PC-3 (cell line): ENCODE results near the gene IFI27L2. TPM values are rescaled to one million over a fixed set of nuclear protein-coding genes. Genes with fewer than 3 reads are reported as not detected.
A peak's percentile ranks its signal among the peaks of the same experiment; 100 is the strongest.

Source experiments
- ATAC-seq: fragments of 200-7000 bp; cut with Tn5 transposase; 2 replicates; pipeline ENCODE4 v1.9.1; 2020; ENCODE audit warnings: mild to moderate bottlenecking, moderate library complexity
- BruUV-seq: library from RNA; stranded (reverse); fragments of 400-500 nt; replicated peaks from 2 replicates; lab custom pipeline; 2021; lab: Mats Ljungman, UMichigan
- CTCF ChIA-PET: fragments of 300-600 bp; sonication (Branson Sonifier 250); formaldehyde crosslinking; loops from one replicate; lab custom pipeline; 2022; ENCODE audit warnings: antibody characterized with exemption; lab: Charles Lee
- POLR2A ChIA-PET: fragments of 300-600 bp; sonication (Branson Sonifier 250); formaldehyde crosslinking; loops from one replicate; lab custom pipeline; 2022; ENCODE audit warnings: antibody characterized with exemption; ENCODE audit not compliant: unreplicated experiment; lab: Charles Lee
- DNase-seq: peaks from one replicate; pipeline ENCODE4 v3.0.0-alpha.2; 2015
- H2AFZ ChIP-seq: fragments of 300-600 bp; sonication (generic); 2 replicates; pipeline ENCODE4 v1.6.0; 2016; ENCODE audit warnings: antibody characterized with exemption, low read length
- H3F3A ChIP-seq: fragments of 300-600 bp; sonication (generic); one replicate; pipeline ENCODE4 v1.6.0; 2017; ENCODE audit warnings: antibody characterized with exemption, low read length, control low read depth, mild to moderate bottlenecking; ENCODE audit not compliant: unreplicated experiment
- H3K27ac ChIP-seq: fragments of 300-600 bp; sonication (generic); 2 replicates; pipeline ENCODE4 v1.5.1; 2016; ENCODE audit warnings: mild to moderate bottlenecking, low read length
- H3K27me3 ChIP-seq: fragments of 300-600 bp; sonication (generic); 2 replicates; pipeline ENCODE4 v1.6.1; 2016; ENCODE audit warnings: low read length, mixed read lengths
- H3K36me3 ChIP-seq: fragments of 300-600 bp; sonication (generic); 2 replicates; pipeline ENCODE4 v1.6.1; 2016; ENCODE audit warnings: low read depth, mixed run types, low read length, mixed read lengths
- H3K4me1 ChIP-seq: fragments of 300-600 bp; sonication (generic); 2 replicates; pipeline ENCODE4 v1.5.1; 2016; ENCODE audit warnings: low read length; ENCODE audit not compliant: insufficient read depth
- H3K4me2 ChIP-seq: fragments of 300-600 bp; sonication (generic); 2 replicates; pipeline ENCODE4 v1.6.0; 2016; ENCODE audit warnings: low read length
- H3K4me3 ChIP-seq: fragments of 300-600 bp; sonication (generic); 2 replicates; pipeline ENCODE4 v1.5.1; 2016; ENCODE audit warnings: mild to moderate bottlenecking, low read length, mixed read lengths
- H3K79me2 ChIP-seq: fragments of 300-600 bp; sonication (generic); 2 replicates; pipeline ENCODE4 v1.6.1; 2017; ENCODE audit warnings: low read length, mixed read lengths
- H3K9ac ChIP-seq: fragments of 300-600 bp; sonication (generic); 2 replicates; pipeline ENCODE4 v1.6.0; 2016; ENCODE audit warnings: mild to moderate bottlenecking, low read length
- H3K9me2 ChIP-seq: fragments of 300-600 bp; sonication (generic); replicated peaks from 2 replicates; pipeline ENCODE4 v1.6.1; 2016; ENCODE audit warnings: mixed run types, low read length, mixed read lengths
- H3K9me3 ChIP-seq: fragments of 300-600 bp; sonication (generic); 2 replicates; pipeline ENCODE4 v1.6.1; 2016; ENCODE audit warnings: low read length, mixed read lengths
- H4K20me1 ChIP-seq: fragments of 300-600 bp; sonication (generic); 2 replicates; pipeline ENCODE4 v1.6.1; 2016; ENCODE audit warnings: low read length, mixed read lengths
- CTCF ChIP-seq: fragments of 300-600 bp; sonication (generic); conservative IDR thresholded peaks from 2 replicates; pipeline ENCODE4 v1.5.1; 2017; ENCODE audit warnings: antibody characterized with exemption, low read depth, mild to moderate bottlenecking, low read length
- EZH2 ChIP-seq: fragments of 300-600 bp; sonication (generic); IDR thresholded peaks from one replicate; pipeline ENCODE4 v1.6.1; 2017; ENCODE audit warnings: antibody characterized with exemption, mild to moderate bottlenecking, low read length; ENCODE audit not compliant: unreplicated experiment
- EZH2phosphoT487 ChIP-seq: fragments of 300-600 bp; sonication (generic); IDR thresholded peaks from 2 replicates; pipeline ENCODE4 v1.6.1; 2018; ENCODE audit warnings: mild to moderate bottlenecking, antibody characterized with exemption, low read length, borderline replicate concordance
- intact Hi-C: fragments of 100-400 bp; cut with micrococcal nuclease; formaldehyde crosslinking; loops from 2 replicates; pipeline ENCODE4 v1.9.0; 2023
- total RNA-seq: library from RNA; depleted of rRNA; stranded (reverse); fragments of >200 nt; gene quantifications from 2 replicates; pipeline ENCODE4 v1.2.3, GENCODE V29; 2014

The IFI27L2 gene
- total RNA-seq, 1 experiment from 2014 or later, result 42.7 TPM

DNA sequence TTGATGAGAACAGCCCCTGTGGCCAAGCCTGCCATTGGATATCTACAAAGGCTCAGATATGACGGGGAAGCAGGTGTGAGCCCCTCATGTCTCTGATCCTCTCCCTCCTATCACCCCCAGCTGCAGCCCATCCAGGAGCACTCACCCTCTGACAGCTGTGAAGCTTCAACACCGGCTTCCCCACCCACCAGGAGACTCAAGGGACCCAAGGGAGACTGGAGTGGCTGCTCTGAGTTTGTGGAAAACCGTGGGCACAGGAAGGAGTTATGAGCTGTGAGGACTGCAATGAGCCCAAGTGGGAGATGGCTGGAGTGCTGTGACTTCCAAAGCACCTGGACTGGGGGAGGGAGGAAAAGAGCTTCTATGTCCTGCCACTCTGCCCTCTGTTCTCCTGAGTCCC lies 7.9 kb downstream of the IFI27L2 start:
- Histone ChIP-seq H2AFZ (no peak overlapping the region), H3F3A (no peaks in the 10 kb centered on the region), H3K9me2 (no peaks in the 10 kb centered on the region), H3K4me3 (no peak overlapping the region), H3K4me1 (no peaks in the 10 kb centered on the region), H3K9ac (no peak overlapping the region), H3K36me3 (no peaks in the 10 kb centered on the region), H4K20me1 (no peaks in the 10 kb centered on the region), H3K9me3 (no peaks in the 10 kb centered on the region), H3K79me2 (no peaks in the 10 kb centered on the region), H3K27ac (no peak overlapping the region), H3K4me2 (no peak overlapping the region), H3K27me3 (peaks cover 4% of the 10 kb centered on the region; the same call in 1 of the 2 replicates)
- intact Hi-C loops, result no loop called here
- DNase-seq, result no peak
- CTCF ChIA-PET, result no interaction called here
- POLR2A ChIA-PET, result no interaction called here
- no peak for ATAC-seq
- TF ChIP-seq EZH2phosphoT487 (no peak), EZH2 (no peak), CTCF (no peak)
- BruUV-seq, result no TSS peak

GRCh38 chr14:94120667-94121340 lies 8.6 kb downstream of the IFI27L2 start:
- no peak overlapping the region for H3K4me2 ChIP-seq
- ChIA-PET POLR2A (no interaction called here), CTCF (no interaction called here)
- H3K4me1 ChIP-seq, result no peaks in the 10 kb centered on the region
- ATAC-seq (no peak), DNase-seq (peak; percentile 25)
- no peaks in the 10 kb centered on the region for H3K79me2 ChIP-seq
- intact Hi-C loops, result no loop called here
- H3K9ac ChIP-seq, result no peak overlapping the region
- TF ChIP-seq EZH2 (no peak), EZH2phosphoT487 (no peak), CTCF (no peak)
- H3K36me3 ChIP-seq, result no peaks in the 10 kb centered on the region
- no peak overlapping the region for H3K27ac ChIP-seq
- H3K4me3 ChIP-seq, result no peak overlapping the region
- no peaks in the 10 kb centered on the region for H4K20me1 ChIP-seq
- no TSS peak for BruUV-seq
- no peaks in the 10 kb centered on the region for H3F3A ChIP-seq
- H3K9me2 ChIP-seq, result no peaks in the 10 kb centered on the region
- H2AFZ ChIP-seq, result no peak overlapping the region
- no peaks in the 10 kb centered on the region for H3K9me3 ChIP-seq
- H3K27me3 ChIP-seq, result peaks cover 7% of the 10 kb centered on the region

DNA sequence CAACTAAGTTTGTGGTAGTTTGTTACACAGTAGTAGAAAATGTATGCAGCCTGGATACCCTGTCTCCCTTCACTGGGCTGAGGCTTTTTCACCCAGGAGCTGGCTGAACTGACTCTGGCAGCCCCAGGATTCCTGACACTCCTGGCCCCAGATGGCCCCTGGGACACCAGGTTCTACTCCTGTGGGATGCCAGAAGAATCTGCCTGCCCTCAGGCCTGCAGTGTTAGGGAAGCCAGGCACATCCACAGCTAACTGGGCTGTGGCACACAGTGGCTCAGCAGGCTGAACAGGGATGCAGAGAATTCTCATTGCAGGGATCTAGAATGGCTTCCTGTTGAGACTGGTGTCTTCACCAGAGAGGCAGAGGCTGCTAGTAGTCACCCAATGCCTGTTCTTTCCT lies 10.3 kb downstream of the IFI27L2 start:
- no peaks in the 10 kb centered on the region for H3K4me1 ChIP-seq
- no peaks in the 10 kb centered on the region for H3K9me2 ChIP-seq
- CTCF ChIA-PET, result no interaction called here

More for the DNA sequence above, 10.3 kb downstream of the IFI27L2 start:
- Histone ChIP-seq H3K27ac (no peak overlapping the region), H3K79me2 (no peaks in the 10 kb centered on the region), H3F3A (no peaks in the 10 kb centered on the region), H3K9ac (no peak overlapping the region), H3K4me2 (no peak overlapping the region), H3K36me3 (no peaks in the 10 kb centered on the region), H4K20me1 (no peaks in the 10 kb centered on the region), H3K9me3 (no peaks in the 10 kb centered on the region), H3K4me3 (no peak overlapping the region), H2AFZ (no peak overlapping the region), H3K27me3 (peaks cover 7% of the 10 kb centered on the region)
- ATAC-seq (no peak), DNase-seq (no peak)
- intact Hi-C loops, result no loop called here
- TF ChIP-seq CTCF (no peak), EZH2phosphoT487 (no peak), EZH2 (no peak)
- BruUV-seq, result no TSS peak
- POLR2A ChIA-PET, result no interaction called here
